ENCODE measurements around the gene ALX4.
A peak's percentile ranks its signal among the peaks of the same experiment; 100 is the strongest.

Gene ALX4

GRCh38 chr11:44235765-44236201, 74.2 kb downstream of the ALX4 start:
- no peak for DNase-seq

- no peak for DNase-seq
Observed at GRCh38 chr11:44229624-44230023, 80.3 kb downstream of the ALX4 start.

- no peak for DNase-seq
Observed at GRCh38 chr11:44229098-44229497, 80.8 kb downstream of the ALX4 start.

- DNase-seq = no peak
Observed at GRCh38 chr11:44228379-44228778, 81.6 kb downstream of the ALX4 start.

- no peak for DNase-seq
Observed at GRCh38 chr11:44226945-44227344, 83.0 kb downstream of the ALX4 start.

GRCh38 chr11:44226490-44226889, 83.4 kb downstream of the ALX4 start:
- no peak for DNase-seq

- no peak for DNase-seq
Observed at GRCh38 chr11:44224867-44225501, 85.0 kb downstream of the ALX4 start.

- DNase-seq = no peak
Observed at GRCh38 chr11:44223238-44223637, 86.7 kb downstream of the ALX4 start.

- no peak for DNase-seq
Observed at GRCh38 chr11:44221992-44222391, 87.9 kb downstream of the ALX4 start.

GRCh38 chr11:44221456-44221855, 88.5 kb downstream of the ALX4 start:
- no peak for DNase-seq

- no peak for DNase-seq
Observed at GRCh38 chr11:44219830-44220796, 89.8 kb downstream of the ALX4 start.

GRCh38 chr11:44217432-44217831, 92.5 kb downstream of the ALX4 start:
- no peak for DNase-seq

- DNase-seq = peak; percentile 53
Observed at GRCh38 chr11:44213148-44213547, 96.8 kb downstream of the ALX4 start.

GRCh38 chr11:44212128-44212527, 97.8 kb downstream of the ALX4 start:
- DNase-seq = no peak
